Lower leg skin (tissue), 4 donors: ENCODE data around the gene GPR139. TPM values are rescaled to one million over a fixed set of nuclear protein-coding genes. Genes with fewer than 3 reads are reported as not detected.

Source experiments
- DNase-seq, 2 donors: peaks; one replicate each; pipeline ENCODE4 v3.0.0-alpha.2; 2019; ENCODE audit warnings: low spot score in 2 of 2
- H3K4me3 ChIP-seq: fragments of 200-600 bp; sonication (generic); 2 replicates; pipeline ENCODE4 v1.5.1; 2017; ENCODE audit warnings: mild to moderate bottlenecking, low read depth; ENCODE audit not compliant: poor library complexity, severe bottlenecking
- POLR2A ChIP-seq, 2 donors: fragments of 450-650 bp; IDR thresholded peaks; one replicate each; pipeline ENCODE4 v1.6.1; 2016 to 2017; ENCODE audit warnings: antibody characterized with exemption in 2 of 2, mild to moderate bottlenecking in 1 of 2, moderate library complexity in 1 of 2
- WGBS, 2 donors: methylation state at CpG; one replicate each; pipeline ENCODE4 v1.1.5; 2018; 5-methylcytosine and 5-hydroxymethylcytosine counted together
- intact Hi-C: fragments of 100-400 bp; cut with DNase I; formaldehyde crosslinking; loops from one replicate; pipeline ENCODE4 v1.15.0; 2023; ENCODE audit warnings: low total_unique reads
- total RNA-seq, 4 donors: library from RNA; depleted of rRNA; stranded (reverse); fragments of >200 nt; gene quantifications; one replicate each; pipeline ENCODE4 v1.1.0, GENCODE V29; 2016
- TF ChIP-seq, protein P1 (sequence below), 3 donors: fragments of 450-650 bp; IDR thresholded peaks; one replicate each; pipeline ENCODE4 v1.5.1; 2016; ENCODE audit warnings: antibody characterized with exemption in 3 of 3, mild to moderate bottlenecking in 3 of 3, moderate library complexity in 2 of 3

Gene GPR139
- total RNA-seq, 4 donors from 2014 or later, result not detected

DNA sequence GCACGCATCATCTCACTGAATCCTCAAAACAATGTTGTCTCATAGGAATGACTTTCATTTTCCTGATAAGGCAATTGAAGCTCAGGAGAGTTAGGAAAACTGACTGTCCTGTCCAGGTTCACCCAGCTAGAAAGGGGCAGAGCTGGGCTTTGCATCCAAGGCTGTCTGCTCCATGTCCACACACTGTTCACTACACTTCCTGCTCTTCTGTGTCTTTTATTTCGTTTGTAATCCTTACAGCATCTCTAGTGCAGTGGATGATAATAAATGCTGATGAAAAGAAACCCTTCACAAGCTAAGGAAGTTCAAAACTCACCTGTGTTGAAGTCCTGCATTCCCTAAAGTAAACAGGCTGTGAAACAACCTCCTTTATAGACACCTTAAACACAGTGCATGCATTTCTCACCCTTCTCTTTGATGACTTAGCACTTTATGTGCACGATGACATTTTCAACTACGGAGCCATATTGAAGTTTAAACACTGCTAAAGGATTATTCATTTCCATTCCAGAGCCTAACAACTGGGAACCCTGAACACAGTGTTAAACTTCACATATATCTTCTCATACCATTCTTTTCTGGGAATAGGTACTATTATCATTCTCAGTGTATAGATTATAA is 31.0 kb upstream of the GPR139 start:
- H3K4me3 ChIP-seq, result no peak overlapping the region
- intact Hi-C loops, result no loop called here
- DNase-seq, result no peak
- 77% methylated on average over 4 of the region's 4 CpGs for WGBS, 2 donors
- TF ChIP-seq, protein P1, sequence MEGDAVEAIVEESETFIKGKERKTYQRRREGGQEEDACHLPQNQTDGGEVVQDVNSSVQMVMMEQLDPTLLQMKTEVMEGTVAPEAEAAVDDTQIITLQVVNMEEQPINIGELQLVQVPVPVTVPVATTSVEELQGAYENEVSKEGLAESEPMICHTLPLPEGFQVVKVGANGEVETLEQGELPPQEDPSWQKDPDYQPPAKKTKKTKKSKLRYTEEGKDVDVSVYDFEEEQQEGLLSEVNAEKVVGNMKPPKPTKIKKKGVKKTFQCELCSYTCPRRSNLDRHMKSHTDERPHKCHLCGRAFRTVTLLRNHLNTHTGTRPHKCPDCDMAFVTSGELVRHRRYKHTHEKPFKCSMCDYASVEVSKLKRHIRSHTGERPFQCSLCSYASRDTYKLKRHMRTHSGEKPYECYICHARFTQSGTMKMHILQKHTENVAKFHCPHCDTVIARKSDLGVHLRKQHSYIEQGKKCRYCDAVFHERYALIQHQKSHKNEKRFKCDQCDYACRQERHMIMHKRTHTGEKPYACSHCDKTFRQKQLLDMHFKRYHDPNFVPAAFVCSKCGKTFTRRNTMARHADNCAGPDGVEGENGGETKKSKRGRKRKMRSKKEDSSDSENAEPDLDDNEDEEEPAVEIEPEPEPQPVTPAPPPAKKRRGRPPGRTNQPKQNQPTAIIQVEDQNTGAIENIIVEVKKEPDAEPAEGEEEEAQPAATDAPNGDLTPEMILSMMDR (IDR thresholded peaks at IDR 0.05), result no peak
- no peak for TF ChIP-seq POLR2A (IDR thresholded peaks at IDR 0.05)

DNA sequence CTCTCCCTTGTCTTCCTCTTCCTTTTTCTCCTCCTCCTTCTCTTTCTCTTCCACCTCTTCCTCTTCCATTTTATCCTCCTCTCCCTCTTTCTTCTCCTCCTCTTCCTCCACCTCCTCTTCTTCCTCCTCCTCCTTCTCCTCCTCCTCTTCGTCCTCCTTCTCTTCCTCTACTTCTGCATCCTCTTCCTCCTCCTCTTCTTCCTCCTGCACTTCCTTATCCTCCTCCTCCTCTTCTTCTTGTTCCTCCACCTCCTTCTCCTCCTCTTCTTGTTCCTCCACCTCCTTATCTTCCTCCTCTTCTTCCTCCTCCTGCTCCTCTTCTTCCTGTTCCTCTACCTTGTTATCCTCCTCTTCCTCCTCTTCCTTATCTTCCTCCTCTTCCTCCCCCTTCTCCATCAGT is 28.8 kb upstream of the GPR139 start:
- 76 to 79% methylated on average over 1 of the region's 1 CpG for WGBS, 2 donors
- no peak overlapping the region for H3K4me3 ChIP-seq
- TF ChIP-seq, protein P1 (IDR thresholded peaks at IDR 0.05), result peak in 1 of 3 donors; percentile 28
- TF ChIP-seq POLR2A (IDR thresholded peaks at IDR 0.05), result no peak

DNA sequence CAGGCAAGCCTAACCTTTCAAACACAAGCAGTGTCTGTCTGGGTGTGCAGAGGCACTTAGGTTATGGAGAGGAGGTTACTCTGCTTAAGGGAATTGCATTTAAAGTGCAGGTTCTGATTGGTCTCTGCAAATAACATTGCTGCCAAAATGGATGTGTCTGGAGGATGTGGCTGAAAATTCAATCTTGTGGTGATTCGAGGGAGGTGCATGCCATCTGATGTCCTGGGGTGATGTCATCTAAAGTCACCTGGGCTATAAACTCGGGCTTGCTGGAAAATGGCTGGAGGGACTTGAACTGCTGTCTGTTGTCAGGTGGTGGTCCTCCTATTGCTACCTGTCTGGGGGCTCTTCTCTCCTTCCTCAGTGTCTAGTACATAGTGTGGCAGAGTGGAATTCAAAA is 28.3 kb upstream of the GPR139 start:
- 57 to 61% methylated on average over 2 of the region's 2 CpGs for WGBS, 2 donors
- DNase-seq, result no peak
- no peak overlapping the region for H3K4me3 ChIP-seq
- TF ChIP-seq, protein P1 (IDR thresholded peaks at IDR 0.05), result no peak
- no peak for TF ChIP-seq POLR2A (IDR thresholded peaks at IDR 0.05)
- intact Hi-C loops, result no loop called here

More for the DNA sequence above, 28.8 kb upstream of the GPR139 start:
- intact Hi-C loops, result no loop called here
- DNase-seq, result no peak

DNA sequence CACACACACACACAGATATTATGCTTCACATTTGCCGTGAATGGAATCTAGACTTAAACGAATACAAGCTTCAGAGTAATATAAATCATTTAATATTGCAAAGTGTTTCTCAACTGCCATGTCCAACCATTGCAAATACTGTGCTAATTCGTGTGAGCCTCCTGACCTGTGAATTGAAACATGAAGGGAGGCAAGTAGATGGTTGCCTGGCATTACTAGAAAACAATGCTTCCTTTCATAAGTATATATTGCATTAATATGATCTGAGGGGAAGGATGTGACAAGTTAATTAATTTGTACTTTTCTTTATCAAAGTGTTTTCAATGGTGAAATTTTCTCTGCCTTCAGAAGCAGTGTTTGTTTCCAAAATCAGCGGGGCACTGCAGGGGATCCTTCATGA is 25.7 kb upstream of the GPR139 start:
- DNase-seq, result no peak
- intact Hi-C loops, result no loop called here
- no peak for TF ChIP-seq POLR2A (IDR thresholded peaks at IDR 0.05)
- TF ChIP-seq, protein P1 (IDR thresholded peaks at IDR 0.05), result no peak
- 59 to 63% methylated on average over 4 of the region's 4 CpGs for WGBS, 2 donors
- no peak overlapping the region for H3K4me3 ChIP-seq

DNA sequence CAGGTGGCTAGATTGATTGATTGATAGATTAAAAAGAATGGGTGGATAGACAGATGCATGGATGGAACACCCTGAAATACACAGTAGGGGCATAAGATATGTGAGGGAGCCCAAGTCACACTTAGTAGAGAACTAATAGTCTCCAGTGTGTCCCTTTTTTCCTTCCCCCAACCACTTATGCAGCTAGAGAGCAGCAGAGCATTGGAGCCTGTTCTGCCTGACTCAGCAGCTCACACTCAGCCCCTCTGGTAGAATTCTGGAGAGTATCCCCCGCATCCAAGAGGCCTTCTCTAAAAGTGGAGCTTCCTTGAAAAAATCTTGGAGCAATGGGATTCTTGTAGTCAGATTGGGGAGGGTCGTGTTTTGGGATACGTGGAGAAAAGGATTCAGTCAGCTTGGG is 20.5 kb upstream of the GPR139 start:
- 47 to 53% methylated on average over 3 of the region's 3 CpGs for WGBS, 2 donors
- intact Hi-C loops, result no loop called here
- DNase-seq, result no peak
- H3K4me3 ChIP-seq, result no peak overlapping the region
- TF ChIP-seq POLR2A (IDR thresholded peaks at IDR 0.05), result no peak
- TF ChIP-seq, protein P1 (IDR thresholded peaks at IDR 0.05), result no peak
